ENCODE measurements around the gene TK1.
A peak's percentile ranks its signal among the peaks of the same experiment; 100 is the strongest.
"Not testable (repeated sequence)": the region's sequence is repeated elsewhere in the genome, so short reads cannot be mapped to it uniquely, and the experiment has no call there.

TK1 gene

DNA sequence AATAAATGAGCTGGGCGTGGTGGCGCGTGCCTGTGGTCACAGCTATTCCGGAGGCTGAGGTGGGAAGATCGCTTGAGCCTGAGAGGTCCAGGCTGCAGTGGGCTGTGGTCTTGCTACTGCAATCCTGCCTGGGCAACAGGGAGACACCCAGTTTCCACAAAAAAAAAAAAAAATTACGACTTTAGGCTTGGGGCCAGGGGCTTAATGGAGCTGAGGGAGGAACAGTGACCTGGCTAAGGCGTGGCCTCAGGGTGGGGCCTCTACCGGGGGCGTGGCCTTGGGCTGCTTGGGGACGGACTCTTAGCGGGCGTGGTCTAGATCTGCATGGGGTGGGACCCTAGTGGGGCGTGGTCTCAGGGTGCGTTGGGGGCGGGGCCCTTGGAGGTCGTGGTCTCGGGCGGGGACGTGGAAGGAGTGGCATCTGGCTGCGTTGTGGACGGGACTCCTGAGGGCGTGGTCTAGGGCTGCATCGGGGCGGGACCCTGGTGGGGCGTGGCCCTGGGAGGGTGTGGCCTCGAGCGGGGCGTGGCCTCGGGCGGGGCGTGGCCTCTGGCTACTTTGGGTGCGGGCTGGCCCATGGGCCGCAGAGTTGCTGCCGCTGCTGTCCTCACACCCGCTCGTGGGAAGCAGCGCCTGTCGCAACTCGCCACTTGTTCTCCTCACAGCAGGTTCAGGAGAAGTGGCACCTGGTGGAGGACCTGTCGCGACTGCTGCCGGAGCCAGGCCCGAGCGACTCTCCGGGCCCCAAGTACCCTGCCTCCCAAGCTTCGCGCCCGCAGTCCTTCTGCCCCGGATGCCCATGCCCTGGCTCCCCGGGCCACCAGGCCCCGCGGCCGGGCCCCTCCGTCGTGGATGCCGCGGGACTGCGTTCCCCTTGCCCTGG is 46.4 kb downstream of the TK1 start:
- DNase-seq (ENCODE audit: low read depth): no peak
- TF ChIP-seq, protein P1, sequence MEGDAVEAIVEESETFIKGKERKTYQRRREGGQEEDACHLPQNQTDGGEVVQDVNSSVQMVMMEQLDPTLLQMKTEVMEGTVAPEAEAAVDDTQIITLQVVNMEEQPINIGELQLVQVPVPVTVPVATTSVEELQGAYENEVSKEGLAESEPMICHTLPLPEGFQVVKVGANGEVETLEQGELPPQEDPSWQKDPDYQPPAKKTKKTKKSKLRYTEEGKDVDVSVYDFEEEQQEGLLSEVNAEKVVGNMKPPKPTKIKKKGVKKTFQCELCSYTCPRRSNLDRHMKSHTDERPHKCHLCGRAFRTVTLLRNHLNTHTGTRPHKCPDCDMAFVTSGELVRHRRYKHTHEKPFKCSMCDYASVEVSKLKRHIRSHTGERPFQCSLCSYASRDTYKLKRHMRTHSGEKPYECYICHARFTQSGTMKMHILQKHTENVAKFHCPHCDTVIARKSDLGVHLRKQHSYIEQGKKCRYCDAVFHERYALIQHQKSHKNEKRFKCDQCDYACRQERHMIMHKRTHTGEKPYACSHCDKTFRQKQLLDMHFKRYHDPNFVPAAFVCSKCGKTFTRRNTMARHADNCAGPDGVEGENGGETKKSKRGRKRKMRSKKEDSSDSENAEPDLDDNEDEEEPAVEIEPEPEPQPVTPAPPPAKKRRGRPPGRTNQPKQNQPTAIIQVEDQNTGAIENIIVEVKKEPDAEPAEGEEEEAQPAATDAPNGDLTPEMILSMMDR (IDR thresholded peaks at IDR 0.05; ENCODE audit: control insufficient read depth, insufficient read depth, low read depth, low read length, missing control alignments): no peak
- no peak overlapping the region for H3K4me3 ChIP-seq (ENCODE audit: control insufficient read depth, low read depth, low read length)

DNA sequence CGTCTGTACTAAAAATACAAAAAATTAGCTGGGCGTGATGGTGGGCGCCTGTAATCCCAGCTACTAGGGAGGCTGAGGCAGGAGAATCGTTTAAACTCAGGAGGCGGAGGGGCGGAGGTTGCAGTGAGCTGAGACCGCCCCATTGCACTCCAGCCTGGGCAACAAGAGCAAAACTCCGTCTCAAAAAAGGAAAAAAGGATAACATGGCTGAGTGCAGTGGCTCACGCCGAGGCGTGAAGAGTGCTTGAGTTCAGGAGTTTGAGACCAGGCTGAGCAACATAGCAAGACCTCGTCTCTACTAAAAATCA is 47.0 kb downstream of the TK1 start:
- not testable (repeated sequence) for DNase-seq (ENCODE audit: low read depth); H3K4me3 ChIP-seq (ENCODE audit: control insufficient read depth, low read depth, low read length)

DNA sequence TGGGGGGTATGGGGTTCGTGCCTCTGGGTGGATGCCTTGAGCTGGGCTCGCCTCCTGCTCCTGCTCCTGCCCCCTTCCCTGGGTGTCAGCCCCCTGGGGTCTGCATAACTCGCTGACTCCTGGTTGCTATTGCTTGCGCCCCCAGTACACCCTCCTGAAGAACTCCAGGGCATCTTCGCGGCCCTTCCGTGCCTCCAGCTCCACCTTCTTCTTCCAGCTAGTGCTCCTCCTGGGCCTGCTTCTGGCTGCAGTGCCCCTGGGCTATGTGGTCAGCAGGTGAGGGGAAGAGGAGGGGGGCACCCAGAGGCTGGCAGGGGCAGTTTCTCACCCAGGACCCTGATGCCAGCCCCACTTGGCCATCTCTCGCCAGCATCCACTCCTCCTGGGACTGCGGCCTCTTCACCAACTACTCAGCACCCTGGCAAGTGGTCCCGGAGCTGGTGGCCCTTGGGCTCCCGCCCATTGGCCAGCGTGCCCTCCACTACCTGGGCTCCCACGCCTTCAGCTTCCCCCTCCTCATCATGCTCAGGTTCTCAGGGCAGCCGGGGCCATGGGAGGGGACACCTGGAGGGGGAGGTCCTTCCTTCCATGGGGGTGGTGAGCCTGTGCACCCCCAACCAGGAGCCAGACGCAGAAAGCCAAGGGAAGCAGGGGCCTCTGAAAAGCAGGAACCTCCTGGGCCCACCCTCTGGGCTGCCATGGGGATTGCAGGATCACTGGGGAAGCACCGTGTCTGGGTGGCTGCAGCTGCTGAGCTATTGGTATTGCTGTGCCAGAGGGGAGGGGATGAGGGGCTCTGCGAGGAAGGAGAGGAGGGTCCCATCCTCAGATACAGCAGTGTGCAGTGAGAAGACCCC is 48.4 kb downstream of the TK1 start:
- no peak overlapping the region for H3K4me3 ChIP-seq (ENCODE audit: control insufficient read depth, low read depth, low read length)
- TF ChIP-seq, protein P1 (IDR thresholded peaks at IDR 0.05; ENCODE audit: control insufficient read depth, insufficient read depth, low read depth, low read length, missing control alignments): no peak
- DNase-seq (ENCODE audit: low read depth): no peak

DNA sequence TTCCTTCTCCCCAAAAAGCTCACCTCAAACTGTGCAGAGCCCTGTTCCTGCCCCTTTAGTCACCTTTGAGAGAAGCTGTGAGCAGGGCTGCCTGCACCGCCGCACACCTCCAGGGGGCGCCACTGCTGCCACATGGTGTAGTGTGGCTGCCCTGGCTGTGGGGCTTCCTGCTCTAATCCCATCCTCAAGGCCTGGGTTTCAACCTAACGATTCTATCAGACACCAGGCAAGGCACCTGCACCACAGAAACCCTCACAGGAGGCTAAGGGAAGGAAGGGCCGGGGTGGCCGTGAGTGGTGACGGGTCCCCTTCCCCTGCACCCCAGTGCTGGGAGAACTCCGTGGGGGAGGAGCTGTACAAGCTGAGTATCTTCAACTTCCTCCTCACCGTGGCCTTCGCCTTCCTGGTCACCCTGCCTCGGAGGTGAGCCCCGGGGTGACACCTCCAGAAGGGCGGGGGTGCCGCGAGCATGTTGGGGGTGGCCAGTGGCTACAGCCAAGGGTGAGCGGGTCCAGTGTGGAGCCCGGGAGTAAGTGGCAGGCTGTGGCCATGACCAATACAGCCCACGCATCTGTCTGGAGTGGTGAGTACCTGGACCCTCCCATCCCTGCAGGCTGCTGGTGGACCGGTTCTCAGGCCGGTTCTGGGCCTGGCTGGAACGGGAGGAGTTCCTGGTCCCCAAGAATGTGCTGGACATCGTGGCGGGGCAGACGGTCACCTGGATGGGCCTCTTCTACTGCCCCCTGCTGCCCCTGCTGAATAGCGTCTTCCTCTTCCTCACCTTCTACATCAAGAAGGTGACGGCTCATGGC is 49.3 kb downstream of the TK1 start:
- H3K4me3 ChIP-seq (ENCODE audit: control insufficient read depth, low read depth, low read length): no peak overlapping the region

DNA sequence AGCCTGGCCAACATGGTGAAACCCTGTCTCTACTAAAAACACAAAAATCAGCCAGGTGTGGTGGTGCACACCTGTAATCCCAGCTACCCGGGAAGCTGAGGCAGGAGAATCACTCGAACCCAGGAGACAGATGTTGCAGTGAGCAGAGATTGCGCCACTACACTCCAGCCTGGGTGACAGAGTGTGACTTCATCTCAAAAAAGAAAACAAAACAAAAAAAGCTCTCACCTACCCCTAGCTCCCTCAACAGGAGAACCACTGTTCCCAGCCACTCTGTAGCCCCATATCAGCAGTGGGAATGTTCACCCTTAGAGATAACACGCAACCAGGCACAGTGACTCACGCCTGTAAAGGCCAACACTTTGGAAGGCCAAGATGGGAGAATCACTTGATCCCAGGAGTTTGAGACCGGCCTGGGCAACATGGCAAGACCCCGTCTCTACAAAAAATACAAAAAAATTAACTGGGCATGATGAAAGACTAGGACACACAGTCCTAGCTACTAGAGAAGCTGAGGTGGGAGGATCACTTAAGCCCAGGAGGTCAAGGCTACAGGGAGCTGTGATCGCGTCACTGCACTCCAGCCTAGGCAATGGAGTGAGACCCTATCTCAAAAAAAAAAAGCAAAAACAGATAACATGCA is 50.9 kb downstream of the TK1 start:
- TF ChIP-seq, protein P1 (IDR thresholded peaks at IDR 0.05; ENCODE audit: control insufficient read depth, insufficient read depth, low read depth, low read length, missing control alignments): no peak

More for the DNA sequence above, 49.3 kb downstream of the TK1 start:
- no peak for DNase-seq (ENCODE audit: low read depth)
- TF ChIP-seq, protein P1 (IDR thresholded peaks at IDR 0.05; ENCODE audit: control insufficient read depth, insufficient read depth, low read depth, low read length, missing control alignments): peak; percentile 43

DNA sequence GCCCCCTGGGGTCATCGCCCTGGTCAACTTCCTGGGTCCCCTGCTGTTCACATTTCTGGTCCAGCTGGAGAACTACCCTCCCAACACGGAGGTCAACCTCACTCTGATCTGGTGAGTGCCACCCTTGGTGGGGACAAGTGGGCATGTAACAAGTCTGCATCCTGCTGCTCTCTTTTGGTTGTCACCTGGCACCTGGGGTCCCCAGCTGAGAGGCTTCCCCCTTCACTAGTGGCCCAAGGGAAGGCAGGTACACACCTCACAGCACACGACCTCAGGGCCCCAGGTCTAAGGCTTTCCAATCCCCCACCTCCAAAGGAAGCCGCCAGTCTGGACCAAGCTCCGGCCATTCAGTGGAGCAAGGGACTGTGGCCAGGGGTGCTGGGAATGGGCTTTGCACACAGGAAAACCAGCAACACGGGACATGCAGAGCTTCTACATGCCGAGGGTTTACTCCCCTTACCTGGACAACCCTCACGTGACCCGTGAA is 51.9 kb downstream of the TK1 start:
- H3K4me3 ChIP-seq (ENCODE audit: control insufficient read depth, low read depth, low read length): no peak overlapping the region
- TF ChIP-seq, protein P1 (IDR thresholded peaks at IDR 0.05; ENCODE audit: control insufficient read depth, insufficient read depth, low read depth, low read length, missing control alignments): no peak
- DNase-seq (ENCODE audit: low read depth): no peak

More for the DNA sequence above, 50.9 kb downstream of the TK1 start:
- no peak overlapping the region for H3K4me3 ChIP-seq (ENCODE audit: control insufficient read depth, low read depth, low read length)
- no peak for DNase-seq (ENCODE audit: low read depth)
